H9 (cell line): Measurements from ENCODE around the gene KIF9. TPM values are rescaled to one million over a fixed set of nuclear protein-coding genes. Genes with fewer than 3 reads are reported as not detected.

ENCODE experiments used
- DNase-seq: peaks from one replicate; pipeline ENCODE4 v3.0.0-alpha.2; 2017
- H2AFZ ChIP-seq: one replicate; pipeline ENCODE4 v1.6.1; 2013; ENCODE audit warnings: mild to moderate bottlenecking, low read length, control low read depth, moderate library complexity
- H2AK5ac ChIP-seq: 2 replicates; pipeline ENCODE4 v1.6.1; 2013; ENCODE audit warnings: low read length, control low read depth, mixed read lengths; ENCODE audit not compliant: insufficient read length
- H2BK120ac ChIP-seq: one replicate; pipeline ENCODE4 v1.6.1; 2013; ENCODE audit warnings: low read depth, mild to moderate bottlenecking, low read length, control low read depth, inconsistent platforms; ENCODE audit not compliant: poor library complexity, severe bottlenecking
- H2BK12ac ChIP-seq: 2 replicates; pipeline ENCODE4 v1.6.1; 2013; ENCODE audit warnings: low read length, control low read depth, mixed read lengths, low read depth; ENCODE audit not compliant: insufficient read length
- H2BK15ac ChIP-seq: 2 replicates; pipeline ENCODE4 v1.6.1; 2013; ENCODE audit warnings: low read depth, low read length, control low read depth
- H2BK20ac ChIP-seq: one replicate; pipeline ENCODE4 v1.6.1; 2013; ENCODE audit warnings: low read depth, mild to moderate bottlenecking, low read length, control low read depth, inconsistent platforms; ENCODE audit not compliant: poor library complexity, severe bottlenecking
- H2BK5ac ChIP-seq: 2 replicates; pipeline ENCODE4 v1.6.1; 2013; ENCODE audit warnings: low read length, control low read depth, mixed read lengths; ENCODE audit not compliant: insufficient read length
- H3K14ac ChIP-seq: 2 replicates; pipeline ENCODE4 v1.6.1; 2013; ENCODE audit warnings: low read length, control low read depth; ENCODE audit not compliant: insufficient read depth
- H3K18ac ChIP-seq: 2 replicates; pipeline ENCODE4 v1.6.1; 2013; ENCODE audit warnings: low read depth, mild to moderate bottlenecking, mixed read lengths, low read length, control low read depth; ENCODE audit not compliant: insufficient read length
- H3K23ac ChIP-seq: 2 replicates; pipeline ENCODE4 v1.6.1; 2013; ENCODE audit warnings: low read length, control low read depth, mixed read lengths, low read depth; ENCODE audit not compliant: insufficient read length
- H3K23me2 ChIP-seq: 2 replicates; pipeline ENCODE4 v1.6.1; 2013; ENCODE audit warnings: low read depth, mild to moderate bottlenecking, mixed read lengths, low read length, control low read depth; ENCODE audit not compliant: insufficient read length, poor library complexity, severe bottlenecking
- H3K27ac ChIP-seq: 2 replicates; pipeline ENCODE4 v1.5.1; 2013; ENCODE audit warnings: low read length, control low read depth, mixed read lengths, low read depth; ENCODE audit not compliant: insufficient read length
- H3K27me3 ChIP-seq: 2 replicates; pipeline ENCODE4 v1.6.1; 2013; ENCODE audit warnings: low read length, control low read depth, inconsistent platforms; ENCODE audit not compliant: insufficient read depth
- H3K4ac ChIP-seq: 2 replicates; pipeline ENCODE4 v1.6.1; 2013; ENCODE audit warnings: low read depth, mild to moderate bottlenecking, control low read depth, inconsistent platforms, low read length, moderate library complexity
- H3K4me1 ChIP-seq: 2 replicates; pipeline ENCODE4 v1.6.1; 2013; ENCODE audit warnings: low read length, control low read depth, inconsistent platforms; ENCODE audit not compliant: insufficient read depth
- H3K4me2 ChIP-seq: 2 replicates; pipeline ENCODE4 v1.6.1; 2013; ENCODE audit warnings: low read length, control low read depth, mixed read lengths; ENCODE audit not compliant: insufficient read length, insufficient read depth
- H3K56ac ChIP-seq: 2 replicates; pipeline ENCODE4 v1.6.1; 2013; ENCODE audit warnings: low read depth, mild to moderate bottlenecking, mixed read lengths, low read length, control low read depth; ENCODE audit not compliant: insufficient read length
- H3K79me1 ChIP-seq: 2 replicates; pipeline ENCODE4 v1.6.1; 2013; ENCODE audit warnings: low read depth, mild to moderate bottlenecking, moderate library complexity, low read length, control low read depth, inconsistent platforms; ENCODE audit not compliant: insufficient read depth, poor library complexity, severe bottlenecking
- H3K79me2 ChIP-seq: 2 replicates; pipeline ENCODE4 v1.6.1; 2013; ENCODE audit warnings: low read length, control low read depth, inconsistent platforms; ENCODE audit not compliant: insufficient read depth
- H3K9ac ChIP-seq: 2 replicates; pipeline ENCODE4 v1.6.1; 2013; ENCODE audit warnings: low read length, control low read depth, mixed read lengths; ENCODE audit not compliant: insufficient read length; ENCODE audit errors: extremely low read depth
- H3K9me3 ChIP-seq: one replicate; pipeline ENCODE4 v1.6.1; 2013; ENCODE audit warnings: low read depth, low read length, inconsistent platforms; ENCODE audit not compliant: control insufficient read depth
- H3T11ph ChIP-seq: one replicate; pipeline ENCODE4 v1.6.1; 2013; ENCODE audit warnings: mild to moderate bottlenecking, low read length, control low read depth, inconsistent platforms
- H4K20me1 ChIP-seq: one replicate; pipeline ENCODE4 v1.6.1; 2013; ENCODE audit not compliant: control insufficient read depth, insufficient read length, insufficient read depth
- H4K5ac ChIP-seq: 2 replicates; pipeline ENCODE4 v1.6.1; 2013; ENCODE audit warnings: low read depth, mild to moderate bottlenecking, mixed read lengths, low read length, control low read depth; ENCODE audit not compliant: insufficient read length
- H4K8ac ChIP-seq: replicated peaks from 2 replicates; pipeline ENCODE4 v1.6.1; 2013; ENCODE audit warnings: low read length, control low read depth, mixed read lengths, low read depth; ENCODE audit not compliant: insufficient read length
- H4K91ac ChIP-seq: 2 replicates; pipeline ENCODE4 v1.6.1; 2013; ENCODE audit warnings: low read depth, mild to moderate bottlenecking, moderate library complexity, mixed read lengths, low read length, control low read depth; ENCODE audit not compliant: insufficient read length
- H3K27ac Mint-ChIP-seq, 3 experiments: 2 replicates in 2 of 3; 3 replicates in 1 of 3; pipeline ENCODE4 v1.8.0; 2020 to 2021; ENCODE audit warnings: mixed read lengths in 3 of 3, mild to moderate bottlenecking in 1 of 3, moderate library complexity in 1 of 3
- H3K27me3 Mint-ChIP-seq: 2 replicates; pipeline ENCODE4 v1.8.0; 2021; ENCODE audit warnings: low read depth, mild to moderate bottlenecking, moderate library complexity, mixed read lengths
- H3K36me3 Mint-ChIP-seq, 3 experiments: 2 replicates in 2 of 3; 3 replicates in 1 of 3; pipeline ENCODE4 v1.8.0; 2020 to 2021; ENCODE audit warnings: low read depth in 3 of 3, mixed read lengths in 3 of 3; ENCODE audit not compliant: insufficient read depth in 1 of 3
- H3K4me1 Mint-ChIP-seq, 2 experiments: 2 replicates each; pipeline ENCODE4 v1.8.0; 2020; ENCODE audit warnings: mixed read lengths in 2 of 2
- H3K4me3 Mint-ChIP-seq, 2 experiments: 2 replicates in 1 of 2; 3 replicates in 1 of 2; pipeline ENCODE4 v1.8.0; 2020 to 2021; ENCODE audit warnings: mild to moderate bottlenecking in 2 of 2, mixed read lengths in 2 of 2, moderate library complexity in 1 of 2
- H3K9me3 Mint-ChIP-seq, 2 experiments: 2 replicates in 1 of 2; 3 replicates in 1 of 2; pipeline ENCODE4 v1.8.0; 2020; ENCODE audit warnings: mild to moderate bottlenecking in 2 of 2, mixed read lengths in 2 of 2, moderate library complexity in 1 of 2
- CTCF ChIP-seq: fragments of 200-600 bp; sonication (generic); conservative IDR thresholded peaks from 3 replicates; pipeline ENCODE4 v1.8.0; 2021; ENCODE audit warnings: antibody characterized with exemption, mild to moderate bottlenecking
- WGBS: extraction: QIAGEN DNeasy Blood & Tissue Kit; methylation state at CpG from one replicate; pipeline ENCODE4 v1.1.7; 2013; ENCODE audit warnings: missing lambda C conversion rate, low lambda C conversion rate, mixed read lengths; ENCODE audit not compliant: insufficient read length; ENCODE audit errors: extremely low coverage; 5-methylcytosine and 5-hydroxymethylcytosine counted together
- total RNA-seq: library from RNA; stranded (reverse); gene quantifications from 2 replicates; pipeline ENCODE4 v1.2.1, GENCODE V29; 2021

The KIF9 gene
- total RNA-seq, 1 experiment from 2014 or later = 8.4 TPM

DNA sequence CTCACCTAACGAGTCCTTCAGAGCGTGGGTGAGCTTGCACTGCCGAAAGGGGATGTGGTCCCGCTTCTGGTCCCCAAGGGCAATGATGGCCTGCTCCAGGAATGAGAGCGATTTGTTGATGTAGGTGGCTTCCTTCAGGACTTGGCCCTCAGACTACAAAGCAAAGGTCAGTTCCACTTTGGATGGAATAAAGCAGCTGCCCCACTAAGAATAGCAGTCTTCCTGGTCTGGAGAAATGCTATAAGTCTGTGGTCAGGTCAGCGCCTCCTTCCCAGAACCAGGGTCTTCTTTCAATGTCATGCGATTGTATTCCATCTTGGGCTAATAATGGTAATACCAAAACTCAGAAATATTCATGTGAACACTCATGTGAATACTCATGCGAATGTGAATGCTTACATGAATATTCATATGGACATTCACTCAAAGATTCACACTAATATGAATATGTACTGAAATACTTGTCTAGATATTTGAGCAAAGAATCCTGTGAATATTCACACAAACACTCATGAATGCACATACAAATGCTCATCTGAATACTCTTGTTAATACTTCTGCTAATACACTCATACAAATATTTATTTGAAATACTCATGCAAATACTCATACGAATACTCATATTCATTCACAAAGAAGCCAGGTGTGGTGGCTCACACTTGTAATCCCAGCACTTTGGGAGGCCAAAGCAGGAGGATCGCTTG, 16.7 kb downstream of the KIF9 start:
- H3K27ac Mint-ChIP-seq = no peak overlapping the region
- Histone ChIP-seq H3K23ac (no peak overlapping the region), H2BK5ac (no peak overlapping the region), H3T11ph (no peak overlapping the region), H3K18ac (no peak overlapping the region), H4K20me1 (no peaks in the 10 kb centered on the region), H2AK5ac (no peak overlapping the region), H4K91ac (no peak overlapping the region), H2BK20ac (no peak overlapping the region), H2AFZ (no peak overlapping the region), H3K4ac (no peak overlapping the region), H3K79me2 (no peaks in the 10 kb centered on the region), H3K9me3 (no peaks in the 10 kb centered on the region), H2BK12ac (no peak overlapping the region), H3K56ac (no peak overlapping the region), H3K23me2 (no peaks in the 10 kb centered on the region), H4K5ac (no peak overlapping the region), H3K4me2 (no peak overlapping the region), H3K9ac (no peak overlapping the region), H3K27me3 (no peaks in the 10 kb centered on the region), H3K79me1 (no peaks in the 10 kb centered on the region), H2BK15ac (no peak overlapping the region), H3K4me1 (no peaks in the 10 kb centered on the region), H3K27ac (no peak overlapping the region), H2BK120ac (no peak overlapping the region), H4K8ac (no peak overlapping the region), H3K14ac (no peak overlapping the region; the same call in 1 of the 2 replicates)
- no peak for DNase-seq
- H3K4me3 Mint-ChIP-seq = no peak overlapping the region
- no peak for TF ChIP-seq CTCF
- no peaks in the 10 kb centered on the region for H3K9me3 Mint-ChIP-seq
- no peaks in the 10 kb centered on the region for H3K36me3 Mint-ChIP-seq
- no peaks in the 10 kb centered on the region; the same call in 1 of the 2 replicates for H3K27me3 Mint-ChIP-seq
- no CpG with 5 or more reads among the region's 10 CpGs for WGBS
- H3K4me1 Mint-ChIP-seq = peaks cover 13 to 15% of the 10 kb centered on the region in 2 experiments
